Measurements from ENCODE around the gene TAS1R3. TPM values are rescaled to one million over a fixed set of nuclear protein-coding genes. Genes with fewer than 3 reads are reported as not detected.

Gene TAS1R3
- total RNA-seq, 2 experiments from 2014 or later: 0.75 to 0.78 TPM

DNA sequence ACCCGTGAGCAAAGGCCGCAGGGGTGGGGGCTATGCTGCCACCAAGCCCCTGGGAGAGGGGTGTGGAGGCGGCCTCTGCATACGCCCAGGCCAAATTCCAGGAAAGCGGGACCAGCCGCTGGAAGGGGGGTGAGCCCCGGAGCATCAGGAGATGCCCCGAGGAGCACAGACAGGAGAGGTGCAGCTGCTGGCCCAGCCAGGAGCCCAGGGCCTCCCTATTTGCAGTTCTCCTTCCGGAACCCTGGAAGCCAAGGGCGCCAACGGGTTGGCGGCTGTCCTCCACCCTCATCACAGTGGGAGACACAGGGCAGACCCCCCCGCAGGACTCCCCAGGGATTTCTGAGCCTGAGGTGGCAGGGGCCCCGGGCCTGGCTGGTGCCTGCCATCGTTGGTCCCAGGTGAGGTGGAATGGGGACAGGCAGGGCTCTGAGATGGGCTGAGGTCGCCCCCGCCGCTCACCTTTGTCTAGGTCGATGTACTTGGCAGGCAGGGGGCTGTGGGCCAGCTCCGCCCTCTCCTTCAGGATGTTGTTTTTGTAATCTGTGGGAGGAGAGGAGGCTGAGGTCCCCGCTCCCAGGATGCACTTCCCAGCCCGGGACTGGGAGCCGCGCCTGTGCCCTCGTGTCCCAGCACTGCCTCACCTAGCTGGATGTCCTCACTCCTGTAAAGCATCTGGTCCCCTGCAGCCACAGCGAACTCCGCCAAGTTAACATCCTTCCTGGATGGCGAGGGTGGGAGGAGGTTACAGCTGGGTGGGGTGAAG is 22.5 kb downstream of the TAS1R3 start:
- H3K9me3 Mint-ChIP-seq: no peaks in the 10 kb centered on the region
- POLR2A ChIA-PET: interaction anchor here (2.9 kb wide), 1 partner anchor 19 kb away, joined by 14 read pairs; no protein-coding TSS in a partner anchor
- no peak for DNase-seq
- H3K4me1 Mint-ChIP-seq: peaks cover 11% of the 10 kb centered on the region
- peaks cover 28% of the 10 kb centered on the region for H3K27me3 Mint-ChIP-seq
- no peak overlapping the region for H3K4me3 Mint-ChIP-seq
- H3K27ac Mint-ChIP-seq: no peak overlapping the region
- CTCF ChIA-PET: interaction anchor here (3.0 kb wide), 1 partner anchor 18 kb away, joined by 13 read pairs; no protein-coding TSS in a partner anchor
- H3K36me3 Mint-ChIP-seq (ENCODE audit: low read depth): no peaks in the 10 kb centered on the region

GRCh38 chr1:1354271-1355247 is 23.5 kb downstream of the TAS1R3 start:
- no peaks in the 10 kb centered on the region for H3K9me3 Mint-ChIP-seq
- peaks cover 19% of the 10 kb centered on the region for H3K4me1 Mint-ChIP-seq
- ChIA-PET CTCF (interaction anchor here (1.1 to 3.0 kb wide), 2 partner anchors 17 kb away, joined by 3 to 13 read pairs; no protein-coding TSS in a partner anchor), POLR2A (interaction anchor here (2.9 kb wide), 1 partner anchor 18 kb away, joined by 14 read pairs; no protein-coding TSS in a partner anchor)
- H3K27me3 Mint-ChIP-seq: peaks cover 31% of the 10 kb centered on the region
- H3K4me3 Mint-ChIP-seq: no peak overlapping the region
- no peak overlapping the region for H3K27ac Mint-ChIP-seq
- DNase-seq: no peak
- H3K36me3 Mint-ChIP-seq (ENCODE audit: low read depth): no peaks in the 10 kb centered on the region

GRCh38 chr1:1355416-1355815 is 24.3 kb downstream of the TAS1R3 start:
- Mint-ChIP-seq H3K4me1 (peaks cover 19% of the 10 kb centered on the region), H3K9me3 (no peaks in the 10 kb centered on the region), H3K27me3 (peaks cover 31% of the 10 kb centered on the region), H3K36me3 (ENCODE audit: low read depth) (no peaks in the 10 kb centered on the region), H3K4me3 (no peak overlapping the region), H3K27ac (no peak overlapping the region)
- ChIA-PET CTCF (interaction anchor here (1.1 kb wide), 1 partner anchor 16 kb away, joined by 3 read pairs; no protein-coding TSS in a partner anchor), POLR2A (no interaction called here)
- DNase-seq: no peak

DNA sequence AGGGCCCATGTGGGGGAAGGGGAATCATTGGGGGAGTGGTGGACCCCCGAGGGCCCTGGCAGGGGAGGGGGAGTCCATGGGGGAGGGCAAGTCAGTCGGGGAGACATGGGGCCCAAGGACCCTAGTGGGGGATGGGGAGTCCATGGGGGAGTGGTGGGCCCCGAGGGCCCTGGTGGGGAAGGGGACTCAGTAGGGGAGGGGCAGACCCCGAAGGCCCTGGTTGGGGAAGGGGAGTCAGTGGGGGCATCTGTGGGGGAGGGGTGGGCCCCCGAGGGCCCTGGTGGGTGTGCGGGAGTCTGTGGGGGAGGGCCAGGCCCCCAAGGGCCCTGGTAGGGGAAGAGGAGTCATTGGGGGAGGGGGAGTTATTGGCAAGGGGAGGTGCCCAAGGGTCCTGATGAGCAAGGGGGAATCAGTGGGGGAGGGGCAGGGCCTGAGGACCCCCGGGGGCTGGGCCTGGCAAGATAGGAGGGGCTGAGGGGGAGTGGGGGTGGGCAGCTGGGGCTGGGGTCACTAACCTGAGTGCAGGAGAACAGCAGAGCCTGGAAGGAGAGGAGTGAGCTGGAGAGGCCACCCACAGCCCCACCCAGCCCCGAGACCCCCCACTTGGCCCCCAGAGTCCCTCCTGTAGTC is 25.2 kb downstream of the TAS1R3 start:
- H3K4me3 Mint-ChIP-seq: no peak overlapping the region
- H3K4me1 Mint-ChIP-seq: peaks cover 23% of the 10 kb centered on the region
- H3K36me3 Mint-ChIP-seq (ENCODE audit: low read depth): no peaks in the 10 kb centered on the region
- ChIA-PET POLR2A (no interaction called here), CTCF (no interaction called here)
- no peak overlapping the region for H3K27ac Mint-ChIP-seq
- peaks cover 2% of the 10 kb centered on the region for H3K9me3 Mint-ChIP-seq
- DNase-seq: no peak
- H3K27me3 Mint-ChIP-seq: peaks cover 36% of the 10 kb centered on the region

GRCh38 chr1:1356796-1357401 is 25.8 kb downstream of the TAS1R3 start:
- CTCF ChIA-PET: no interaction called here
- H3K27me3 Mint-ChIP-seq: peaks cover 37% of the 10 kb centered on the region
- peaks cover 2% of the 10 kb centered on the region for H3K9me3 Mint-ChIP-seq
- H3K27ac Mint-ChIP-seq: no peak overlapping the region
- POLR2A ChIA-PET: no interaction called here
- no peaks in the 10 kb centered on the region for H3K36me3 Mint-ChIP-seq (ENCODE audit: low read depth)
- H3K4me1 Mint-ChIP-seq: peaks cover 23% of the 10 kb centered on the region
- DNase-seq: no peak
- no peak overlapping the region for H3K4me3 Mint-ChIP-seq

- Mint-ChIP-seq H3K4me1 (peaks cover 15% of the 10 kb centered on the region), H3K36me3 (ENCODE audit: low read depth) (no peaks in the 10 kb centered on the region), H3K9me3 (peaks cover 2% of the 10 kb centered on the region), H3K4me3 (no peak overlapping the region), H3K27ac (no peak overlapping the region), H3K27me3 (peaks cover 29% of the 10 kb centered on the region)
- no peak for DNase-seq
- ChIA-PET POLR2A (no interaction called here), CTCF (no interaction called here)
Measured at GRCh38 chr1:1357871-1358432, 26.9 kb downstream of the TAS1R3 start.

DNA sequence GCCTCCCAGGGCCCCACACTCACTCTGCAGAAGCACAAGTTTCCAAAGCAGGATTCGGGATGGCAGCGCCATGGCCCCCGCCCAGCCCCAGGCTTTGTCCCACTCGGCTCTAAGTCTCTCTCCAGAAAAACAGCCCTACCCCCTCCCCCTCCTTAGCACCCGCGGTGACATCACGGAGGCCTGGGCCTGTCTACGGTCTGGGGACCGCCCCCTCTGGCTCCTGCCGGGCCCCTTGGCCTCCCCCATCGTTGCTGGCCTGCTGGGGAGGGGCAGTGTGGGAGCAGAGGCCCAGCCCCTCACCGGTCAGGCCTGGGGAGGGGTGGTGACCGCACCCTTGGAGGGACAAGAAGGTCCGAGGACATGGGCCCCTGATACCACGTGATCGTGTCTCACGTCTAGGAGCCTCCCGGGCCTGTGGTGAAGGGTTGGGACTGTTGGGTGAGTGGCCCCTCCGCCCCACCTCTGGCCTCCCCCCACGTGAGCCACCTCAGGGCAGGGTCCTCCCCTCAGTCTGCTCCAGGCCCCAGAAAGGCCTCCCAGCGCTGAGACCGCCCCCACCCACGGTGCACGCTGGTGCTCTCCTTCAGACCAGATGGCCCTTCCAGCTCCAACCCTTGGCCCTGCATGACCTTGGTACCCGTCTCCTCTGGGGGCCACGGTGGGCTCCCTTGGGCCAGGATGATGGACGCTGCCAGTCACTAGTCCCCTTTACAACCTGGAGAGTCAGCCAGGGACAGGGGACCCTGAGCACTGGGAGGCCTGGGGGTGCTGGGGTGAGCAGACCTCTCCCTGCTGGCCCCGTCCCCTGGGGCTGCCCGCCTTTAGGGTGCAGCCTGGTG is 27.6 kb downstream of the TAS1R3 start, which contains the start of gene MXRA8:
MXRA8 (minus strand) TSS at position 123 of the 839 bp plus-strand sequence; CDS start at position 72, 51 bp downstream.
- Mint-ChIP-seq H3K9me3 (peaks cover 2% of the 10 kb centered on the region), H3K4me1 (peaks cover 15% of the 10 kb centered on the region), H3K36me3 (ENCODE audit: low read depth) (no peaks in the 10 kb centered on the region), H3K4me3 (no peak within 1 kb of the TSS), H3K27ac (no peak within 1 kb of the TSS), H3K27me3 (peaks cover 24% of the 10 kb centered on the region)
- POLR2A ChIA-PET: interaction anchor here (1.4 kb wide), 1 partner anchor 12 kb away, joined by 9 read pairs; no protein-coding TSS in a partner anchor
- CTCF ChIA-PET: interaction anchor here (1.0 kb wide), 1 partner anchor 13 kb away, joined by 3 read pairs; no protein-coding TSS in a partner anchor
- no peak for DNase-seq

DNA sequence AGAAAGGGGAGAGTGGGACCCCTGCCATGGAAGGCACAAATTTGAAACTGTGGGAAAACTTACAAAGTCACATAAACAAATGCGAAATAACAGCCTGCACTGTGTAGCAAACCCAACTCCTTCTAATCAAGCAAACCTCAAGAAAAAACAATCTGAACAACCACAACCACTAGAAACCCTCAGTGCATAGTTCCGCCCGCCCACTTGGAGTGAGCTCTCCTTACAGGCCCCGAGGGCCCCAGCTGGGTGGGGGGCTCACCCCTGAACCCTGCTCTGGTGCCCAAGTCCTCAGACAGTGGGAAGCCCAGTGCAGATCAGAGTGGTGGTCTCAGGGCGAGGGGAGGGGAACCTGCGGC is 28.2 kb downstream of the TAS1R3 start:
- H3K4me1 Mint-ChIP-seq: peaks cover 14% of the 10 kb centered on the region
- no peak for DNase-seq
- ChIA-PET CTCF (interaction anchor here (1.0 kb wide), 1 partner anchor 12 kb away, joined by 3 read pairs; no protein-coding TSS in a partner anchor), POLR2A (interaction anchor here (1.4 kb wide), 1 partner anchor 11 kb away, joined by 9 read pairs; no protein-coding TSS in a partner anchor)
- H3K9me3 Mint-ChIP-seq: peaks cover 2% of the 10 kb centered on the region
- H3K27ac Mint-ChIP-seq: no peak overlapping the region
- peaks cover 18% of the 10 kb centered on the region for H3K27me3 Mint-ChIP-seq
- H3K36me3 Mint-ChIP-seq (ENCODE audit: low read depth): no peaks in the 10 kb centered on the region
- no peak overlapping the region for H3K4me3 Mint-ChIP-seq

DNA sequence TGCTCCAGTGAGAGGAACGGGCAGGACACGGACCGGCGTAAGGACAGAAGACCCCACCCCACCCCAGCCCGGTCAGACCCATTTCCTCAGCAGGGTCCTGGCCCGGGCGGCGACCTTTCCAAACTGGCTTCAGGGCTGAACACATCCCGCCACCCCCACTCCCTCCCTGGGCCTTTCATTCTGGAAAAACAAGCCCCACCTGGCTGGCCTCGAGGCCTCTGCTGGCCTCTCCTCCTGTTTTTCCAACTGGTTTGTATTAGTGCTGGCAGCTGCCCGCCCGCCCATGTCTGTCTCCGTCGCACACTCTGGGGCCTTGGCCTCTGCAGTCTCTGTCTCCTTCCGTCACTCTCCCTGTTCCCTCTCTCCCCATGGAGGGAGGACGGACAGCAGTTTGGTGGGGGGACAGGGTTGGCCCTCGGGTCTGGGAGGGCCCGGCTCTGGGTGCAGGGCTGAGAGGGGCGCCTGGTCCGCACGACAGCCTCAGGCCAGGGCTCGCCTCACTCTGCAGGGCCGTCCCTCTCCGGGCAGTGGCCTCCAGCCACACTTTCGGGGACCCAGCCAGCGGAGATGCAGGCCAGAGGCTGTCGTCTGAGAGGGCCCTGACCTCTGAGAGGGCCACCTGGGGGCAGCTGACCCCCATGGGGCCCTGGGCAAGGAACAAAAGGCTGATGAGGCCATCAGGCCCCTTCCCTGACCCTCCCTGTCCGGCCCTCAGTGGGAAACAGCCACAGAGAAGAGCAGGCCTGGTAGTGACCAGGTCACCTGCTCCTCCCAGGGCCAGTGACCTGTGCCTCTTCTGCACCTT is 28.8 kb downstream of the TAS1R3 start:
- ChIA-PET CTCF (interaction anchor here (1.0 kb wide), 1 partner anchor 12 kb away, joined by 3 read pairs; no protein-coding TSS in a partner anchor), POLR2A (interaction anchor here (1.4 kb wide), 1 partner anchor 11 kb away, joined by 9 read pairs; no protein-coding TSS in a partner anchor)
- no peak overlapping the region for H3K4me3 Mint-ChIP-seq
- no peaks in the 10 kb centered on the region for H3K36me3 Mint-ChIP-seq (ENCODE audit: low read depth)
- H3K27me3 Mint-ChIP-seq: peaks cover 18% of the 10 kb centered on the region
- DNase-seq: no peak
- H3K27ac Mint-ChIP-seq: no peak overlapping the region
- peaks cover 13% of the 10 kb centered on the region for H3K4me1 Mint-ChIP-seq
- H3K9me3 Mint-ChIP-seq: peaks cover 2% of the 10 kb centered on the region

GRCh38 chr1:1360506-1361169 is 29.6 kb downstream of the TAS1R3 start:
- ChIA-PET POLR2A (no interaction called here), CTCF (no interaction called here)
- Mint-ChIP-seq H3K36me3 (ENCODE audit: low read depth) (no peaks in the 10 kb centered on the region), H3K27ac (no peak overlapping the region), H3K4me1 (peaks cover 13% of the 10 kb centered on the region), H3K4me3 (no peak overlapping the region), H3K27me3 (peaks cover 18% of the 10 kb centered on the region), H3K9me3 (peaks cover 2% of the 10 kb centered on the region)
- no peak for DNase-seq

Measured in activated CD4-positive, alpha-beta memory T cell treated with anti-CD3 and anti-CD28 coated beads, Interleukin-2, amount 10 ng/mL, durations not matched to agents 7 days and 5 days (primary cell).